Activated B cell treated with CpG ODN at 0.5 μM for 24 hours (primary cell): ENCODE data around the gene PALD1. TPM values are rescaled to one million over a fixed set of nuclear protein-coding genes. Genes with fewer than 3 reads are reported as not detected.

Experiments
- ATAC-seq: fragments of 200-7000 bp; cut with Tn5 transposase; one replicate; pipeline ENCODE4 v1.10.0; 2021; ENCODE audit warnings: low read depth, mild to moderate bottlenecking, moderate library complexity
- CTCF ChIA-PET: fragments of 350-600 bp; sonication (Branson Sonifier 250); formaldehyde crosslinking; loops from one replicate; lab custom pipeline; 2021; ENCODE audit warnings: antibody characterized with exemption; lab: Charles Lee
- POLR2A ChIA-PET: fragments of 350-600 bp; sonication (Branson Sonifier 250); formaldehyde crosslinking; loops from one replicate; lab custom pipeline; 2021; ENCODE audit warnings: antibody characterized with exemption; lab: Charles Lee
- DNase-seq: peaks from one replicate; pipeline ENCODE4 v3.0.0; 2022
- H3K27ac Mint-ChIP-seq: one replicate; pipeline ENCODE4 v1.8.0; 2020; ENCODE audit warnings: mixed read lengths
- H3K27me3 Mint-ChIP-seq: one replicate; pipeline ENCODE4 v1.8.0; 2021; ENCODE audit warnings: mixed read lengths
- H3K36me3 Mint-ChIP-seq: one replicate; pipeline ENCODE4 v1.8.0; 2021; ENCODE audit warnings: low read depth, mixed read lengths
- H3K4me1 Mint-ChIP-seq: one replicate; pipeline ENCODE4 v1.8.0; 2021; ENCODE audit warnings: mixed read lengths
- H3K4me3 Mint-ChIP-seq: one replicate; pipeline ENCODE4 v1.8.0; 2020; ENCODE audit warnings: mild to moderate bottlenecking, mixed read lengths
- H3K9me3 Mint-ChIP-seq: one replicate; pipeline ENCODE4 v1.8.0; 2020; ENCODE audit warnings: mixed read lengths
- CTCF ChIP-seq: fragments of 200-600 bp; IDR thresholded peaks from one replicate; pipeline ENCODE4 v1.8.0; 2022; ENCODE audit warnings: antibody characterized with exemption, mild to moderate bottlenecking
- intact Hi-C: fragments of 100-400 bp; cut with micrococcal nuclease; formaldehyde crosslinking; loops from one replicate; pipeline ENCODE4 v1.15.1; 2024
- total RNA-seq: library from RNA; stranded (reverse); gene quantifications from 2 replicates; pipeline ENCODE4 v1.2.3, GENCODE V29; 2022

The PALD1 gene
- total RNA-seq, 1 donor from 2014 or later, result 3.3 TPM

- intact Hi-C loops, result no loop called here
- Mint-ChIP-seq H3K4me1 (no peaks in the 10 kb centered on the region), H3K4me3 (no peak overlapping the region), H3K36me3 (no peaks in the 10 kb centered on the region), H3K27me3 (no peaks in the 10 kb centered on the region), H3K9me3 (no peaks in the 10 kb centered on the region), H3K27ac (no peak overlapping the region)
- ATAC-seq (no peak), DNase-seq (no peak)
- ChIA-PET CTCF (no interaction called here), POLR2A (no interaction called here)
- no peak for TF ChIP-seq CTCF
Measured at GRCh38 chr10:70599791-70600190, 121.2 kb downstream of the PALD1 start.

- H3K27ac Mint-ChIP-seq, result no peak overlapping the region
- POLR2A ChIA-PET, result no interaction called here
- no peaks in the 10 kb centered on the region for H3K36me3 Mint-ChIP-seq
- H3K4me1 Mint-ChIP-seq, result no peaks in the 10 kb centered on the region
- TF ChIP-seq CTCF, result no peak
- H3K27me3 Mint-ChIP-seq, result no peaks in the 10 kb centered on the region
- no peak overlapping the region for H3K4me3 Mint-ChIP-seq
- intact Hi-C loops, result no loop called here
- CTCF ChIA-PET, result no interaction called here
- ATAC-seq (no peak), DNase-seq (no peak)
- no peaks in the 10 kb centered on the region for H3K9me3 Mint-ChIP-seq
Measured at GRCh38 chr10:70600512-70601395, 122.2 kb downstream of the PALD1 start.

- POLR2A ChIA-PET, result no interaction called here
- no peak overlapping the region for H3K27ac Mint-ChIP-seq
- DNase-seq, result no peak
Measured at GRCh38 chr10:70601746-70602145, 123.2 kb downstream of the PALD1 start.

GRCh38 chr10:70602665-70603448 is 124.3 kb downstream of the PALD1 start, which contains the start of gene PRF1:
Gene PRF1, minus strand, starts transcription at chr10:70602741. Its CDS starts 1,839 bp downstream, at chr10:70600902.
- TF ChIP-seq CTCF, result no peak
- ATAC-seq (no peak), DNase-seq (no peak)
- ChIA-PET CTCF (no interaction called here), POLR2A (no interaction called here)
- H3K9me3 Mint-ChIP-seq, result no peaks in the 10 kb centered on the region
- no peaks in the 10 kb centered on the region for H3K4me1 Mint-ChIP-seq
- no peak within 1 kb of the TSS for H3K4me3 Mint-ChIP-seq
- H3K27ac Mint-ChIP-seq, result no peak within 1 kb of the TSS
- no peaks in the 10 kb centered on the region for H3K36me3 Mint-ChIP-seq
- intact Hi-C loops, result no loop called here
- H3K27me3 Mint-ChIP-seq, result no peaks in the 10 kb centered on the region

More at GRCh38 chr10:70601746-70602145, 123.2 kb downstream of the PALD1 start:
- no peak for TF ChIP-seq CTCF
- Mint-ChIP-seq H3K4me3 (no peak overlapping the region), H3K27me3 (no peaks in the 10 kb centered on the region), H3K36me3 (no peaks in the 10 kb centered on the region), H3K4me1 (no peaks in the 10 kb centered on the region), H3K9me3 (no peaks in the 10 kb centered on the region)
- CTCF ChIA-PET, result no interaction called here
- ATAC-seq, result no peak
- intact Hi-C loops, result no loop called here

GRCh38 chr10:70603449-70603801 is 124.9 kb downstream of the PALD1 start:
- ATAC-seq (no peak), DNase-seq (no peak)
- no peaks in the 10 kb centered on the region for H3K27me3 Mint-ChIP-seq
- no peak overlapping the region for H3K27ac Mint-ChIP-seq
- TF ChIP-seq CTCF, result no peak
- H3K4me1 Mint-ChIP-seq, result no peaks in the 10 kb centered on the region
- H3K4me3 Mint-ChIP-seq, result no peak overlapping the region
- ChIA-PET CTCF (no interaction called here), POLR2A (no interaction called here)
- intact Hi-C loops, result no loop called here
- no peaks in the 10 kb centered on the region for H3K36me3 Mint-ChIP-seq
- H3K9me3 Mint-ChIP-seq, result no peaks in the 10 kb centered on the region
